Hepatic stellate cell (primary cell): Measurements from ENCODE around the gene WNT7B.

ENCODE experiments used
- DNase-seq: peaks from one replicate; pipeline ENCODE4 v3.0.0; 2011; ENCODE audit warnings: low spot score

Gene WNT7B

DNA sequence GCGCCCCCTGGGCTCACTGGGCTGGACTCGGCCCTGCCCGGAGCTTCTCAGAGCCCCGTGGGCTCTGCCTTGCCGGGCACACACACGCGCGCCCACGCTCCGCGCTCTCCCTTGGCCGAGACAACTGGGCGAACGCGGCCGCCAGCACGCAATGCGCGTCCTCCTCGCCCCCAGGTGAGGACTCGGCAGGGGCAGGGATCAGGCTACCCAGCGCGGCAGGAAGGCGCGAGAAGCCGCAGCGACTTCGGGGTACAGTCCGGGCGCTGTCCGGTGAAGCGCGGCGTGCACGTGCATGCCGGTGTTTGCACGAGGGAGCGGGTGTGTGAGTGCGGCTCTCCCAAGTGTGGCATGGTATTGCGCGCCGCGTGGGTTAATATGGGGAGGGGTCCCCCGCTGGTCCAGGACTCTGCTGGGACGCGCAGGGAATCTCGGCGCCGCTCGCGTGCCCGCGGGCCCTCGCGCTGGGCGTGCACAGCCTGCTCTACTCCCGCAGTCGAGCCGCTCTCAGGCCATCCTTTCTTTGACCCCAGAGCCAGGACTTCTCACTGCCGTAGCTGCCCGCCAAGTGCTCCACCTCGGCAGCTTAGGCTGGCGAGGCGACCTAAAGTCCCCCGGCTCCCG, 5.4 kb downstream of the WNT7B start:
- DNase-seq: no peak

DNA sequence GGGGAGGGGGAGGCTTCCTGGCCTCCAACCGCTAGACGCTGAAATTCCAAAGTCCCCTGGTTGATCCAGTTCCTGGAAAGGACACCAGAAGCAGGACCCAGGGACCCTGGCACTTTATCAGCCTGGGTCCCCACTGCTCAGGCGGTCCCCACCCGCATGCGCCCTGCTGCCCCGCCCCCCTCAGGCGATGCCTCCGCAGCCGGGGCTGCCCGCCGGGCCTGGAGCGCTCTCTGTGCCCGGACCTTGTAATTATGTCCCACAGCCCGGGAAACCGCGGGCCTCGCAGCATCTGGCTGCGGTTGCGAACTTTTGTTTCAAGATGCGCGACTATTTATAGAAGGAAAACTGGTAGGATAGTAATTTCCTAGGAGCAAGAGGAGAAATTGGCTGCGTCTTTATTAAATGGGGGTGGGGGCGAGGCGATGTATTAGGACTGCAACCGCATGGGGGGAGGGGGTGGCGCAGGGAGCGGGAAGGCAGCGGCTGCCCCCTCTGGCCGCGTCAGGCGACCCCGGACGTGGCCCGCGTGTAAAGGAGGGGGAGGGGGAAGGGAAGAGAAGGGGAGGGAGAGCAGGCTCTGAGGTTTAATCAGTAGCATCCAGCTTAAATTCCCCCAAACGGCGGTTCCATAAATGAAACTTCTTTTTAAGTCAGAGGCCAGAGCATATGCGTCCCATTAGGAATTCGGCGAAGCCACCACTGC, 6.1 kb downstream of the WNT7B start:
- no peak for DNase-seq

DNA sequence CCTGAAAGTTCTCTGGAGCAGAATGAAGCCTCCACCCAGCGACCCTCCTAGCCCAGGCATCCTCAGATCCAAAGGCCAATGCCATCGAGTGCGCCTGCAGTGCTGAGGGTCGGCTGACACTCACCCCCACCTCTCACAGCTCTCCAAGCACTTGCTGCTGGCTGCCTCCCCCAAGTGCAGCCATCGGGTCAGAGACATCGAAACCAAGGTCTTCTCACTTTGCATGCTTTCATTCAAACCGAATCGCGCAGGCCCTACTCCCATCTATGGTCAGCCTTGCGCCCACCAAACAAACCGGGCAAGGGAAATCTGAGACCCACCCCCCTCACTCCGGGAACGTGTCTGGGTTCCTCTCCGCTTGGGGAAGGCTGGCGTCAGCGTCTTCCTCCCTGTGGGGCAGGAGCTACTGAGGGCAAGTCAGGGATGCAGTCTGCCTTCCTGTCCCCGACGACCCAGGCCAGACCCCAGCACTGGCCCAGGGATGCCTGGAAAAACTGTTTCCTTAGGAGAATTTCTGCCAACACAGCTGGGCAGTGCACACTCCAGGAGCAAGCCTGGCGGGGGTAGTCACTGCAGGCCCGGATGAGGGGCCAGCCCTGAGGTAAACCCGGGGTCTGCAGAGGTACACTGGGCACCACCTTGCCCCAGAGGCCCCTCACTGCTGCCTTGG, 7.0 kb downstream of the WNT7B start:
- no peak for DNase-seq

DNA sequence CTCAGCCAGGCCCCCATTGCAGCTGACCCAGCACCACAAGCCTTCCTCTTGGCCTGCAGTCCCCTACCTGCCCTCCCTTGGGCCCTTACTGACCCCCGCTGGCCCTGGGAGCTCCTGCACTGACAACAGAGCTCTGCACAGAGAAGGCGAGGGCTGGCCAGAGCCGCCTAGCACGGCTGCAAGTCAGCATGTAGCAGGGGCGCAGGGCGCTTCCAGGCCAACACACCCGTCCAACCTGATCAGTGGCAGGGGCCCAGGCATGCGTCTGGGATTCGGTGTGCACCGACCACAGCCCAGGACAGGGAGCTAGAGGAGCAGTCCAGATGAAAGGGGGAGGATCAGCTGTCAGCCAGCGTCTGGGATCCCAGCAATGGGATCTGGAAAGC, 7.6 kb downstream of the WNT7B start:
- DNase-seq: no peak

DNA sequence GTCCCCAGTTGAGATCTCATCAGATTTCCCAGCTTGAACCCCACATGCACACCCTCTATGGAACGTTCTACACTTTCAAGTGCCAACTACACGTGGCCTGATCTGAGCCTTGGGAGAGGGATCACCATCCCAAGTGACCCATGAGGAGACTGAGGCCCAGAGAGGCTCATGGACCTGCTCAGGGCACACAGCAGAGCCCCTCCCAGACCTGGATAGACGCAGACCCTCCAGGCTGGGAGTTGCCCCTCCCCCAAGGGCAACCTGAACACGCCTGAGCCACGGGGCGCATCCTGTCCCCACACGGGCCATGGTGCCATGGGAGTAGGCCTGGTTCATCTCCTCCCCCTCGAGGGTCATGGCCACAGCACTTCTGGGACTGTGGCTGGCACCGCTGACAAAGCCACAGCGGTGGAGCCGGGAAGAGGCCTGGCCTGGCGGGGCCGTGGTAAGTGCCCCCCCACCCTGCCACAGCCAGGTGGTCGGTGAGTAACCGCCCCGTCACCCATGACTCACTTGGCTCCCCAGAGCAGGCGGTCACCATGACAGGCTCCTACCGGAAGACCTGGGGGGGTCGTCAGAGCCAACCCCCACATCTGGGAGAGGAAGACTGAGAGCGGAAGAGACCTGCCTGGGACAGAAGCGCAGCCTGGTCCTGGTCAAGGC, 8.1 kb downstream of the WNT7B start:
- DNase-seq: peak; percentile 74

DNA sequence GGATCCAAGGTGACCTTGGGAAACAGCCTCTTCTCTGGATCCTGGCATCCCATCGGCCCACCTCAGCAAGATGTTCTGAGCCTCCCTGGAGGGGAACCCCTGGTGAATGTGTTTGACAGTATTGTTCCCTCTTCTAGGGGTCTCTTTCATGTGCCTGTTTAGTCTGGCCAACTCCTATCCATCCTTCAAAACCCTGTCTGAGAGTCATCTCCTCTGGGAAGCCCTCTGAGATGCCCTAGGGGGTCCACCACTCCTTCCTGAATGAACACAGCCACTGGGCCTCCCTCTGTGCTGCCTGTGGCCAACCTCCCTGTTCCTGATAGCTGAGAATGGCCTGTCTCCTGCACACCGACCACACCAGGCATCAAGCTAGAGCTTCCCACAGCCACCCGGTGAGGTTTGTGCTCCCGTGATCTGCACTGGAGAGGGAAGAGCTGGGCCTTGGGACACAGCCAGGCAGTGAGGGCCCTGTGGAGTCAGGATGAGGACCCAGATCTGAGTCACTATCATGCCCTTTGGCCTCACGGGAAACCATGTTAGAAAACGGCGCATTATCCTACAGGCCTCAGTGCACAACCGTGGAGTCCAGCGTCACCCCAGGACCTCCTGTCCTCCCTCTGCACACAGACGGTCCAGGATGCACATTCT, 8.8 kb downstream of the WNT7B start:
- DNase-seq: no peak

DNA sequence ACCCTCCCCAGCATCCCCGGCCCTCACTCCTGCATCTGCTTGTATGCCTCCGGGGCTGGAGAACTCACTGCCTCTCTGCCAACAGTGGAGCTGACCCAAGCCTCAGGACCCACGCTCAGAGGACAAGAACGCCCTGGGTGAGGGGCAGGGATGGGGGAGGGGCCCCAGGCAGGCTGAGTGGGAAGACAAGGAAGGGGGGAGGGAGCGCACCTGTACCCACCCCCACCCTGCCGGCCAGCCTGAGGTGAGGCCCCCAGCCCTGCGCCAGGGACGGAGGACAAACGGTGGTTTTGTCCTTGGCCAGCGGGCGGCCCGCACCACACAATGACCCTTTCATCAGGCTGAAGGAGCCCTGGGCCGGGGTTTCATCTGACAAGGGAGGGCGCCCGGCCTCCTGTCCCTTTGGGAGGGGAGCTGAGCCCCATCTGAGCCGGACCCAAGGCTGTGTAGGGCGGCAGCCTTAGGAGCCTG, 10.0 kb downstream of the WNT7B start:
- no peak for DNase-seq

DNA sequence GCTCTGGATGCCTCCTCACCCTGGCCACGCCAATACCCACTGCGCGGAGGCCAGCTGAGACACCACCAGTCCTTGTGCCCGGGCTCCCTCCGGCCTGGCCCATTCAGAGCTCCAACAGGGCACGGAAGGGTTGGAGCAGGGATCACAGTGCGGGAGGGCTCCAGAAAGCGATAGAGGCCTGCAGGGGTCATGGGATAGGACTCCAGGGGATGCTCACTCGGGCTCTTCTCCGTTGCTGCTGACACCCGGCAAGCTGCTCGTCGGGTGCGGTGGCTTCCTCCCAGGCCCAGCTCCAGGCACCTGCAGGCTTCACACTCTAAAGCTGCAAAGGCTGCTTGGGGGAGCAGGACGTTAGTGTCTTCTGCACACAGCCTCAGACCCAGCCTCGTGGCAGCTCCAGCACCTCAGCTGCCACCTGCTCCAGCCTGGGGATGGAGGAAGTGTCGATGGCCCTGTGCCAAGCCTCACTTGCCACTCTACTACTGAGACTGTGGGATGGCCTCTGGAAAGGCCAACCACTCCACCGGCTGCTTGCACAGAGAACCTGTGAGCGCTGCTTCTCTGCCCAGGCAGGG, 10.6 kb downstream of the WNT7B start:
- no peak for DNase-seq

DNA sequence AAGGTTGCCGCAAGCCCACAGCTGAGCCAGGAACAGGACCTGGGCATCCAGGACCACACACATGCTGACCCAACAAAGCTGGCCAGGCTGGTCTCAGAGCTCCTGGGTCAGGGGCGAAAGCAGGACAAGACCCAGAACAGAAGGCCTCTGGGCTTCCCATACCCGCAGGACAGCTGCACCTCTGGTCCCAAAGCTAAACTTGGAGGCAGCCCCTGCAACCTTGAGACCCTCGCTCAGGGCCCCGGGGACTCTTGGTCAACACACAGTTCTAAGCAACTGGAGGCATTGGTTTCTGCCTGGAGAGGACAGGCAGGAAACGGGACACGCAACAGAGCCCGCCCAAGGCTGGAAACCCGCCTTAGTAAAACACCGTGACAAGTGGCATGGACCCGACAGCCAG, 11.4 kb downstream of the WNT7B start:
- DNase-seq: no peak

DNA sequence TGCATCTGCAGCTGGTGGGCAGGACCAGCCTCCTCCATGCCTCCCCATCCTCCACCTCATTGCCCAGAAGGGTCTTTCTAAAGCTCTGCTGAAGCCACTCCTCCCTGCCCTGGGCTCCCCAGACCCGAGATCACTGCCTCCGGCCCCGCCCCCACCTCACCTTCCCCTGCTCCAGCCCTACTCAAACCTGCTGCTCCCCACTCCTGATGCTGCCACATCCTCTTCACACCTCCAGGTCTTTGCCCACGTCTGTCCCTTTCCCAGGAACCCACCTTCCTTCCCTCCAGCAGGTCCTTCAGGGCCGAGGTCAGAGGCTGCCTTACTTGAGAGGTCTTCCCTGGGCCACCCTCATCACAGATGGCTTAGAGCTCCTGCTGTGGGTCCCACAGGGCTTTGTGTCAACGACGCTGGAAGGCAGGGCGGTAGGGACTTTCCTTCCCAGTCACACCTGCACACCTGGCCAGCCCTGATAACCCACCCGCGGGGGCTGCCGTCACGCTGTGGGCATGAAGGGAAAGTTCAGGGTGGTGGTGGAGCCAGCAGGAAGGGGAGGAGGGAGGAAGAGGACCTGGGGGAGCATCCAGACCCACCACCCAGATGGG, 11.9 kb downstream of the WNT7B start:
- no peak for DNase-seq

DNA sequence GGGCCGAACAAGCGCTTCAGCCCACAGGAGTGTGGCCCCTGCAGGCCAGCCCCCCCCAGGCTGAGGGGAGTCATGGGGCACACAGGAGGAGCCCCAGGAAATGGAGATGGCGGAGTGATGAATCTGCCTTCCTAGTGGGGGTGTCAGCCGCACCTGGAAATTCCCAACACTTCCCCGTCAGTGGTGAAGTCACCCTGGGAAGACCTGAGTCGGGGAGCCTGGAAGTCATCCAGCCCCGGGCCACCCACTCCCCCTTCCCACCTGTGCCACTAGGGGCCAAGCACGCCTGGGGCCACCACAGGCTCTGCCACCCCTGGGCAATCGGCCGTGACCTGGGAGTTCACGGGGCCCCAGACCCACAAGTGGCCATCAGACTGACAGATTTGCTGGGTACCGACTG, 12.6 kb downstream of the WNT7B start:
- no peak for DNase-seq

DNA sequence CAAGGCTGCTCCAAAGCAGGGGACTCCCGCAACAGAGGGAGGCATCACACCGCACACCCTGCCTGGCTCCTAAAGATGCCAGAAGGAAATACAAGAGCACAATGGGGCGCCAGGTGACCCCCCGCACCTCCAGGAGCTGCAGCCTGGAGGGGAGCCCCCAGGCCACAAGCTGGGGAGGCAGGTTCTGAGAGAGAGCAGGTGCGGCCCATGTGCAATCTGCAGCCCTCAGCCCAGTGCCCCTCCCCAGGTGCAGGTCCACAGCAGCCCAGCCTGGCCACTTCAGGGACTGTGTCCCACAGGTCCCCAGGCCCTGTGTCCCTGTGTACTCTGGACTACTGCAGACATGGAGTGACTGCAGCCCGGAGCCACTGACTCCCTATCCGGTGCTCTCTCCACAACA, 13.1 kb downstream of the WNT7B start:
- DNase-seq: no peak

DNA sequence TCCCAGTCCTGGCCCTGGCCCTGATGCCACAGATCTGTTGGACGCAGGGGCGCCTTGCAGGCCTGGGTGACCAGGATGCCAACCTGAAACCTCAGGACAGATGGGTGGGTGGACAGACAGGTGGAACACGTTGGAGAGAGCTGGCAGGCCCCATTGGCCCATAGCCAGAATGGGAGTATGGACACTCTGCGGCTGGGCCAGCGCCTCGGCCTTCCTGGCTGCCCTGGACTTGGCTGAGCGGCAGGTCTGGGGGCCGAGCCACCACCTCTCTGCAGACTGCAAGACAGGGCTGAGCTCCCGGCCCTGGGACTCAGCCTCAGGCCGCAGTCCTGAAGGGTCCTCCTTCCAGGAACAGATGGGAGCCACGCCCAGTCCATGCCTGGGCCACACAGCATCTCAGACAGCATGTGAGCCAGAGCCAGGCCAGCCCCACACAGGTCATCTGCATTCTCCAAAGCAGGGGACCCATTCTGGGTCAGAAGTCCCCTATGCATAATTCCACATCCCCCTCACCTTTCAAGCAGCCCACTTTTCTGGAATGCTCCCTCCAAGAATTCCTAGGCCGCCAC, 14.1 kb downstream of the WNT7B start:
- DNase-seq: no peak

DNA sequence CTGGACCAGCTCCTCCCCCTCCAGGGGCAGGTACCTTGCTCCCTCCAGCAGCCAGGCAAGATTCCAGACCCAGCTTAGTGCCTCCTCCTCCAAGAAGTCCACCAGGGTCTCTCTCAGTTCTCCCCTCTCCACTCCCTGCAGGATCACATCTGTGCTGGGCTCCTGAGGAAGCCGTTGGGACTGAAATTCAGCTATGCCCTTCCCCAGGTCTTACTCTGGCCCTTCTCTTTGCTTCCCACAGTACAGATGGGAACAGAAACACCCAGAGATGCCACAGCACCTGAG, 14.6 kb downstream of the WNT7B start:
- DNase-seq: no peak

DNA sequence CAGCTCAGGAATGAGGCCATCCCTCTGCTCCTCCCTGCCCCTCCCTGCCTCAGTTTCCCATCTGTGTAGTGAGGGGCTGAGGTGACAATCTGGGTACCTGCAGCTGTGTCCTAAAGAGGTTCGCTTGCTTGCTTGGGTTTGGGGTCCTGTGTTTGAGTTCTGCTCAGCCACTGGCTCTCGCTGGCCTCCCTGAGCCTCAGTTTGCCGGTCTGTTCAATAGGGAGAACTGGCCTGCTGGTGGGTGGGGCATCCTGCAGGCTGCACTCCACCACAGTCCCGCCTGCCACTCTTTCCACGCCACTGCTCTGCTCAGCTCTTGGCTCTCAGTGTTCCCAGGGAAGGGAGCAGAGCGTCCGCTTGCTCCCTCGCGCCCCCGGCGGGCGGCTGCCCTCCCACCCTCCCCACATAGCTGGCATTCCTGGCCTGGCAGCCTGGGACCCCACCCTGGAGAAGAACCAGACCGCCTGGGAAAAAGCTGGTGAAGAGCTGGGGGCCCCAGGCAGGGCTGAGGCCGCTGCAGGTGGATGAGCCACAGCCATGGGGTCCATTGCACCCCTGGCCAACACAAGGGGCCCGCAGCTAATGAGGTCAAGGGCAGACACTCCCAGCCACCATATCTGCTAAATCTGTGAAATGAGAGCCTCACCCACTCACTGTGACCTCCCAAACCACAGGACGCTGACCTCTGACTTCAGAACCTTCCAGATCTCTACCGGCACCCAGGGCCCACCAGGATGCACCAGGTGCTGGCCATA, 15.1 kb downstream of the WNT7B start:
- DNase-seq: no peak

DNA sequence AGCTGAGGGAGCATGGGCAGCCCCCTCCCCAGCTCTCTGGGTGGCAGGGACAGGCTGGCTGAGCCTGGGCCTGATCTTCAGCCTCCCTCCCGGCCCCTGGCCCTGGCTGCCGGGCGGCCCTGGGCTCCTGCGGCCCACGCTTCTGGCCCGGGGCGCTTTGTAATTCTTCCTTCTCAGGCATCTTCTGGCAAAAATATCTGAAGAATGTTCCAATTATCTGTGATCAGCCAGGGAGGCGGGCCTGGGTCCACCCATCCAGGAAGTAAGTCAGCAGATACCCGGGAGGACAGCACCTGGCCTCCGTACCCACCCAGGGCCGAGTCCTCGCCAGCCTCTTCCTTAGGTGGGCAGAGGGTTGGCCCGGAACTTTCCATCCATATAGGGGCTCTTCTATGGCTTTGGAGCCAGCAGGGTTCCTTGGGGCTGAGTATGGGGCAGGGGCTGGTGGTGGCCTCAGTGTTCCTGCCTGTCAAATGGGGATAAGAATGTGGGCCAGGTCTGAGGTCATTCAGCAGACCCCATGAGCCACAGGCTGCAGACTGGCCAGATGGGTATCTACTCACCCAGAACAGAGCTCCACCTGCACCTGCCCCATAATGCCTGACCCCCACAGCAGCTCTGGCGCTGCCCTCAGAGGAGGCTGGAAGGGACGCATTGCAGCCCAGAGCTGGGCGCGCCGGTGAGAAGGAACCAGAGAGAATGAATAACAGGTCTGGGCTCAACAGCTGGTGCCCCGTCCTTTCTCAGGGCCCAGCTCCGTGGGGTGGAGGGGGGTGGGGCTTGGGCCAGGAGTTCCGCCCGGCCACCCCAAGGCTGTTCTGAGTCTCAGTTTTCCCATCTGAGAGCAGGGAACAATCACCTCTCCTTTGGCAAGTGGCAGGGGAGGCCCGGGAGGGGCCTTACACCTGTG, 16.2 kb downstream of the WNT7B start:
- DNase-seq: no peak

DNA sequence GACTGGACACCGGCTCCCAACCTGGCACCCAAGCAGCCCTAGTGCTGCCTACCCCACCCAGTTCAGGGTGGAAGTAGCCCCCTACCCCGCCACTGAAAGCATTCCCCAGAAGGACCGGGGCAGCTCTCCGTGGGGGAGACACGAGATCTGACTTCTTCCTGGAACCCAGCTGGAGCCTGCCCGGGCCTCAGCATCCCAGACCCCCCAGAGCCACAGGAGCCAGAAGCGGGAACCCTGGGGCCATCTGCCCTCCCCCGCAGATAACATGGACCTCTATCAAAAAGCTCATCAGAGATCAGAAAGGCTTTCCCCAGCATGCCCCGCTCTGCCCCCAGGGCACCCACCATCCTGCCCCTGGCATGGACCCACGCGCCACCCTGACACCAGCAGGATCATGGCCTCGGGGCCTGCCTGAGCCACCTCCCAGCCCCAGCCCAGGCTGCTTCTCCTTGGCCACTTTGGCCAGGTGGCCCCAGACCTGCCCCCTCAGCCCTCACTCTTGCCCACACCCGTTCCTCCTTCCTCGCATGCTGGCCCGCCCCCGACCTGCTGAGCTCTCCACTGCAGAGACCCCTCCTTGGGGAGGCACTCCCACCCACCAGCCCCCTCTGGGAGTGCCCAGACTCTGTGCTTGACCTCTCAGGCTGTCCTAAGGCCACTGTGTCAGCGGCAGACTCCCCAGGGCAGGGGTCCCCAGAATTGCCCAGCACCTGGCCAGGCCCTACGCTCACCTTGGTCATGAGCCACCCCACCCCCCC, 17.1 kb downstream of the WNT7B start:
- no peak for DNase-seq

DNA sequence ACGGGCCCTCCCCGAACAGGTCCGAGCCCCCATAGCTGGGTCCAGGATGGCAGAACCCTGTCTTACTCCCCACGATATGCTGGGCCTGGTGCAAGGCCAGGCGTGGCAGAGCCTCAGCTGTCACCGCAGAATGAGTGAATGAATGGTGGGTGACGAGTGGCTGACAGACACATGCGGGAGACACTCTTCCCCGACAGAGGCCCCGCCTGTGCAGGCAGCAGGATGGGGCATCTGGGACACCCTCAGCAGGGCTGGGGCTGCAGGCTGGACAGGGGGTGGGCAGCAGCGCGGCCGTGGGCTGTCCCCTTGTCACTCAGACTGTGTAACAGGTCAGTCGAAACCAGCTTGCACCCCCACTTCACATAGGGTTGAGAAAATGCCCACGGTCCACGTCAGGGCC, 18.0 kb downstream of the WNT7B start:
- no peak for DNase-seq

DNA sequence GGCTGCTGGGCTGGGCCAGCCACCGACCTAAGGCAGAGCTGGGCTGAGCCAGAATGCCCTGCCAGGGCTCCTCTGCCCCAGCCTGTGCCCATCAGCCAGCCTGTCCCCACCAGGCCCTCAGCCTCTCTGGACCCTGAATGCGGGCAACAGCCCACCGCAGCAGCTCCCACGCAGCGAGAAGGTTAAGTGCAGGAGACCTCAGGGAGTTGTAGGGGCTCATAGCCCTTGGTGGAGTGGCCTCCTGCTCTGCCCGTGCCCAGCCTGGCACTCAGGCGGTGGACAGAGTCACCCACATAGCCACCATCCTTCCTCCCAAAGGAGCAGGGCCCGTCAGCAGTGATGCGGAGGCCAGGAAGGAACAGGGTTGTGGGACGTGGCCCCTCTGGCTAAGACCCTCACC, 19.1 kb downstream of the WNT7B start:
- no peak for DNase-seq
